Testis (tissue), 2 donors: ENCODE measurements around the gene SNTN.

ENCODE experiments used
- POLR2A ChIP-seq: fragments of 450-650 bp; IDR thresholded peaks from one replicate; pipeline ENCODE4 v1.6.1; 2017; ENCODE audit warnings: antibody characterized with exemption, mild to moderate bottlenecking, moderate library complexity
- TF ChIP-seq, protein P1 (sequence below), 3 experiments: fragments of 450-650 bp in 2 of 3; fragments of 200-600 bp in 1 of 3; sonication (generic) in 1 of 3; IDR thresholded peaks; one replicate each; pipeline ENCODE4 v1.5.1; 2016 to 2019; ENCODE audit warnings: antibody characterized with exemption in 3 of 3, mild to moderate bottlenecking in 2 of 3, moderate library complexity in 1 of 3

DNA sequence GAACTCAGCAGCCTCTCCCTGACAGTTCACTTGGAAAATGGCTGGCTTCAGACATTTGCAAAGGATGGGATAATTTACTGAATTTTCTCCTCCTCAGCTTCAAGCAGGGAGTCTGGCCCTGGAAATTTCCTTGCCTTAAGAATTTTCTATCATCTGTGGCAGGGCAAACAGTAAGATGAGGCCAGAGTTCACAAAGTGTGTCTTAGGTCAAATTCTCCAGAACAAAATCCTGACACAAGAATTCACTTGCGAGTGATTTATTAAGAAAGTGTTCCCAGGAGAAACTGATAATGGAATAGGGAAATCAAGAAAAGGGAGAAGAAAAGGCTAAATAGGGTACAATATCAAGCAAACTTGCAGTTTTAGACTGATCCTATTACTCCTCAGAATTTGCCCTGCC is 55.3 kb downstream of the SNTN start:
- TF ChIP-seq, protein P1, sequence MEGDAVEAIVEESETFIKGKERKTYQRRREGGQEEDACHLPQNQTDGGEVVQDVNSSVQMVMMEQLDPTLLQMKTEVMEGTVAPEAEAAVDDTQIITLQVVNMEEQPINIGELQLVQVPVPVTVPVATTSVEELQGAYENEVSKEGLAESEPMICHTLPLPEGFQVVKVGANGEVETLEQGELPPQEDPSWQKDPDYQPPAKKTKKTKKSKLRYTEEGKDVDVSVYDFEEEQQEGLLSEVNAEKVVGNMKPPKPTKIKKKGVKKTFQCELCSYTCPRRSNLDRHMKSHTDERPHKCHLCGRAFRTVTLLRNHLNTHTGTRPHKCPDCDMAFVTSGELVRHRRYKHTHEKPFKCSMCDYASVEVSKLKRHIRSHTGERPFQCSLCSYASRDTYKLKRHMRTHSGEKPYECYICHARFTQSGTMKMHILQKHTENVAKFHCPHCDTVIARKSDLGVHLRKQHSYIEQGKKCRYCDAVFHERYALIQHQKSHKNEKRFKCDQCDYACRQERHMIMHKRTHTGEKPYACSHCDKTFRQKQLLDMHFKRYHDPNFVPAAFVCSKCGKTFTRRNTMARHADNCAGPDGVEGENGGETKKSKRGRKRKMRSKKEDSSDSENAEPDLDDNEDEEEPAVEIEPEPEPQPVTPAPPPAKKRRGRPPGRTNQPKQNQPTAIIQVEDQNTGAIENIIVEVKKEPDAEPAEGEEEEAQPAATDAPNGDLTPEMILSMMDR (IDR thresholded peaks at IDR 0.05): no peak
- no peak for TF ChIP-seq POLR2A
